ENCODE data around the gene HSD17B13. TPM values are rescaled to one million over a fixed set of nuclear protein-coding genes. Genes with fewer than 3 reads are reported as not detected.
"Not testable (repeated sequence)": the region's sequence is repeated elsewhere in the genome, so short reads cannot be mapped to it uniquely, and the experiment has no call there.

The HSD17B13 gene
- total and polyA plus RNA-seq, 2 donors, result 0.14 to 0.43 TPM

DNA sequence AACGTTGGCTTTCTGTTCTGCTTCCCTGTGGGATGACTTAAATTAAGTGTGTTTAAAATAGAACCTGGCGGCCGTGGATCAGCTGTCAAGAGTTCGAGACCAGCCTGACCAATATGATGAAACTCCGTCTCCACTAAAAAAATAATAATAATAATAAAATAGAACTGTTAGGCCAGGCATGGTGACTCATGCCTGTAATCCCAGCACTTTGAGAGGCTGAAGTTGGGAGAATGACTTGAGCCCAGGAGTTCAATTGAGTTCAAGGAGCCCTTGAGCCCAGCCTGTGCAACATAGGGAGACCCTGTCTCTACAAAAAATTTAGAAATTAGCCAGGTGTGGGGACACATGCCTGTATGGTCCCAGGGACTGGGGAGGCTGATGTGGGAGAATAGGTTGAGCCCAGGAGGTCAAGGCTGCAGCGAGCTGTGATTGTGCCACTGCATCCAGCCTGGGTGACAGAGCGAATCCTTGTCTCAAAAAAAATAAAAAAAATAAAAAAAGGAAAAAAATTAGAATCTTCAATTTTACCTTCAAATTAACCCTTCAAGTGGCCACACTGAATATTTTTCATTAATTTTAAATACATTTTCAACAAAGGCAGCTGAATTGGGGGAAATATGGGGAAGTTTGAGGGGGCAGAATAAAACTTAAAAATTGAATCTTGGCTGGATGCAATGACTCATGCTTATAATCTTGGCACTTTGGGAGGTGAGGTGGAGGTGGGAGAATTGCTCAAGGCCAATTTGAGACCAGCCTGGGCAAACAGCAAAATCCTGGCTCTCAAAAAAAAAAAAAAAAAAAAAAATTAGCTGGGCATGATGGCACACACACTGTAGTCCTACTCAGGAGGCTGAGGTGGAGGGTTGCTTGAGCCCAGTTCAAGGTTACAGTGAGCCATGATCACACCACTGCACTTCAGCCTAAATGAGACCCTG, 31.8 kb upstream of the HSD17B13 start:
- H3K27me3 ChIP-seq (ENCODE audit: control insufficient read depth in 2 of 2, insufficient read depth in 1 of 2, low read length in 1 of 2), result no peaks in the 10 kb centered on the region
- WGBS, result 87% methylated on average over 7 of the region's 7 CpGs
- H3K4me3 ChIP-seq (ENCODE audit: low read length in 2 of 2), result no peak overlapping the region
- H3K9me3 ChIP-seq (ENCODE audit: control insufficient read depth in 2 of 2, insufficient read depth in 1 of 2, low read length in 1 of 2), result no peaks in the 10 kb centered on the region
- H3K36me3 ChIP-seq (ENCODE audit: control insufficient read depth in 2 of 2, insufficient read depth in 2 of 2, low read length in 1 of 2), result peaks cover 10 to 14% of the 10 kb centered on the region in 2 donors
- no peaks in the 10 kb centered on the region for H3K4me1 ChIP-seq (ENCODE audit: control insufficient read depth in 2 of 2, insufficient read depth in 2 of 2, low read length in 2 of 2)
- no peak for DNase-seq (ENCODE audit: low read depth in 6 of 9, low spot score in 9 of 9)
- H3K27ac ChIP-seq (ENCODE audit: low read depth in 1 of 2, low read length in 1 of 2), result no peak overlapping the region

DNA sequence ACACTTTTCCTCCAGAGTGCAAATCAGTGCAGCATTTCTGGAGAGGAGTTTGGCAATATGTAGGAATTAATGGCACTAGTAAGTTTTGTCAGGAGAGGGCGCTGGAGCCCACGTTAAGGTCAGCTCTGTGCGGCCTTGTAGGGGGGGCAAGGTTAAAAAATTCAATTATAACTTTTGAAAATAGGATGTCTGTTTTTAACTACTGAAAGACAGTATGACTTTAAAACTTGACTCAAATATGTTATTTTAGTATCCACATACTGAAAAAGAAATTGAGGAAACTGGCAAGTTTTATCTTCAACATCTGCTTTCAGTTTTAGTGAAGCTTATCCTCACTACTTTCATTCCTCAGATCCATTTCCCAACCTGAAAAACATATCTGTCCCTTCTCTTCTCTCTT, 30.9 kb upstream of the HSD17B13 start:
- peak in 5 of 9 donors; percentile 2 to 45 (median 9) for DNase-seq (ENCODE audit: low read depth in 6 of 9, low spot score in 9 of 9)
- H3K27me3 ChIP-seq (ENCODE audit: control insufficient read depth in 2 of 2, insufficient read depth in 1 of 2, low read length in 1 of 2), result no peaks in the 10 kb centered on the region
- H3K27ac ChIP-seq (ENCODE audit: low read depth in 1 of 2, low read length in 1 of 2), result no peak overlapping the region
- peaks cover 7 to 11% of the 10 kb centered on the region in 2 donors for H3K36me3 ChIP-seq (ENCODE audit: control insufficient read depth in 2 of 2, insufficient read depth in 2 of 2, low read length in 1 of 2)
- no peaks in the 10 kb centered on the region for H3K4me1 ChIP-seq (ENCODE audit: control insufficient read depth in 2 of 2, insufficient read depth in 2 of 2, low read length in 2 of 2)
- H3K9me3 ChIP-seq (ENCODE audit: control insufficient read depth in 2 of 2, insufficient read depth in 1 of 2, low read length in 1 of 2), result no peaks in the 10 kb centered on the region
- WGBS, result 44% methylated on average over 3 of the region's 3 CpGs
- H3K4me3 ChIP-seq (ENCODE audit: low read length in 2 of 2), result no peak overlapping the region

DNA sequence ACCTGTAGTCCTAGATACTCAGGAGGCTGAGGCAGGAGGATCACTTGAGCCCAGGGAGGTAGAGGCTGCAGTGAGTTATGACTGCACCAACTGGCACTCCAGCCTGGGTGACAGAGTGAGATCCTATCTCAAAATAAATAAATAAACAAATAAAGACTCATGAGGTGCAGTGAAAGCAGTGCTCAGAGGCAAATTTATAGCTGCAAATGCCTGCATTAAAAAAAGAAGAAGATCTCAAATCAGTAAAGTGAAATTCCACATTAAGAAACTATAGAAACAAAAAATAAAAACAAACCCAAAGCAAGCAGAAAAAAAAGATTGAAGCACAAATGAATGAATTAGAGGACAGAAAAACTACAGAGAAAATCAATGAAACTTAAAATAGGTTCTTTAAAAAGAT, 22.5 kb upstream of the HSD17B13 start:
- DNase-seq (ENCODE audit: low read depth in 6 of 9, low spot score in 9 of 9), result no peak
- H3K36me3 ChIP-seq (ENCODE audit: control insufficient read depth in 2 of 2, insufficient read depth in 2 of 2, low read length in 1 of 2), result peaks cover 11 to 14% of the 10 kb centered on the region in 2 donors

DNA sequence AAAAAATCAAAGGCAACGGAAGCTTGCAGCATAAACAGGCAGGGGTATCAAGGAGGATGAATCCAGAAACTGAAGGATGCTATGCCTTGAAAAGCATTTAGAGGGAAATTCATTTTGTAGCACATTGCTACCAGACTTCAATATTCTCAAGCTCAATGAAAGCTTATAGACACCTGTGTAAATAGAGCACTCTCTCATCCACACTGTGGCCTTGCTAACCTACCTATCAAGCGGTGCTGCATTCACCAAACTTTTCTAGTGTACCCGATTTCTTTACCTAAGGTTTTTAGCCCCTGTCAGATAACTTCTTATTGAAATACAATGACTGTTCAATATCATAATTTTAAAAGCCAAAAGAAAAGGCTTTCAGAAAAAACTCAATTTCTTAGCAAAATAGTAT, 20.2 kb upstream of the HSD17B13 start:
- Histone ChIP-seq H3K27ac (ENCODE audit: low read depth in 1 of 2, low read length in 1 of 2) (no peak overlapping the region), H3K4me3 (ENCODE audit: low read length in 2 of 2) (no peak overlapping the region), H3K36me3 (ENCODE audit: control insufficient read depth in 2 of 2, insufficient read depth in 2 of 2, low read length in 1 of 2) (peaks cover 16 to 25% of the 10 kb centered on the region in 2 donors), H3K9me3 (ENCODE audit: control insufficient read depth in 2 of 2, insufficient read depth in 1 of 2, low read length in 1 of 2) (no peaks in the 10 kb centered on the region), H3K4me1 (ENCODE audit: control insufficient read depth in 2 of 2, insufficient read depth in 2 of 2, low read length in 2 of 2) (no peaks in the 10 kb centered on the region), H3K27me3 (ENCODE audit: control insufficient read depth in 2 of 2, insufficient read depth in 1 of 2, low read length in 1 of 2) (no peaks in the 10 kb centered on the region)
- WGBS, result 97% methylated on average over 3 of the region's 3 CpGs
- DNase-seq (ENCODE audit: low read depth in 6 of 9, low spot score in 9 of 9), result no peak

More for the DNA sequence above, 22.5 kb upstream of the HSD17B13 start:
- no peak overlapping the region for H3K27ac ChIP-seq (ENCODE audit: low read depth in 1 of 2, low read length in 1 of 2)
- no peaks in the 10 kb centered on the region for H3K9me3 ChIP-seq (ENCODE audit: control insufficient read depth in 2 of 2, insufficient read depth in 1 of 2, low read length in 1 of 2)
- no peak overlapping the region for H3K4me3 ChIP-seq (ENCODE audit: low read length in 2 of 2)
- no peaks in the 10 kb centered on the region for H3K4me1 ChIP-seq (ENCODE audit: control insufficient read depth in 2 of 2, insufficient read depth in 2 of 2, low read length in 2 of 2)
- no peaks in the 10 kb centered on the region for H3K27me3 ChIP-seq (ENCODE audit: control insufficient read depth in 2 of 2, insufficient read depth in 1 of 2, low read length in 1 of 2)

DNA sequence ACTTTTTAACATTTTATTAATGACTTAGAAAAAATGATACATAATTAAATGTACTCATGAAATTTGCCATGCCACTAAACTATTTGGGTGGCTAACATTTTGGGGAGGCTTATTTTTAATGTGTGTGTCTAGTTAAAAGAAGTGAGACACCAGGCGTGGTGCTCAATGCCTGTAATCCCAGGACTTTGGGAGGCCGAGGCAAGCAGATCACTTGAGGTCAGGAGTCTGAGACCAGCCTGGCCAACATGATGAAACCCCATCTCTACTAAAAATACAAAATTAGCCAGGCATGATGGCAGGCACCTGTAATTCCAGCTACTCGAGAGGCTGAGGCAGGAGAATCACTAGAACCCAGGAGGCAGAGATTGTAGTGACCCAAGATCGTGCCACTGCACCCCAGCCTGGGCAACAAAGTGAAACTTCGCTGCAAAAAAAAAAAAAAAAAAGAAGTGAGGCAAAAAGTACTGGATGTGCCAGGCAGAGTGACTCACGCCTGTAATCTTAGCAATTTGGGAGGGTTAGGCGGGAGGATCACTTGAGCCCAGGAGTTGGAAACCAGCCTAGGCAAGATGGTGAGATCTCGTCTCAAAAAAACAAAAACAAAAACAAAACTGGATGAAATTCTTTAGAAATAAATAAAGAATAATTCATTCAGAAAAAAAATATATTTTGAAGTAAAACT, 19.4 kb upstream of the HSD17B13 start:
- H3K4me1 ChIP-seq (ENCODE audit: control insufficient read depth in 2 of 2, insufficient read depth in 2 of 2, low read length in 2 of 2); DNase-seq (ENCODE audit: low read depth in 6 of 9, low spot score in 9 of 9); H3K27ac ChIP-seq (ENCODE audit: low read depth in 1 of 2, low read length in 1 of 2); H3K9me3 ChIP-seq (ENCODE audit: control insufficient read depth in 2 of 2, insufficient read depth in 1 of 2, low read length in 1 of 2); H3K27me3 ChIP-seq (ENCODE audit: control insufficient read depth in 2 of 2, insufficient read depth in 1 of 2, low read length in 1 of 2); H3K4me3 ChIP-seq (ENCODE audit: low read length in 2 of 2): not testable (repeated sequence)
- WGBS, result 90% methylated on average over 8 of the region's 8 CpGs
- peaks cover 16 to 25% of the 10 kb centered on the region in 2 donors for H3K36me3 ChIP-seq (ENCODE audit: control insufficient read depth in 2 of 2, insufficient read depth in 2 of 2, low read length in 1 of 2)

DNA sequence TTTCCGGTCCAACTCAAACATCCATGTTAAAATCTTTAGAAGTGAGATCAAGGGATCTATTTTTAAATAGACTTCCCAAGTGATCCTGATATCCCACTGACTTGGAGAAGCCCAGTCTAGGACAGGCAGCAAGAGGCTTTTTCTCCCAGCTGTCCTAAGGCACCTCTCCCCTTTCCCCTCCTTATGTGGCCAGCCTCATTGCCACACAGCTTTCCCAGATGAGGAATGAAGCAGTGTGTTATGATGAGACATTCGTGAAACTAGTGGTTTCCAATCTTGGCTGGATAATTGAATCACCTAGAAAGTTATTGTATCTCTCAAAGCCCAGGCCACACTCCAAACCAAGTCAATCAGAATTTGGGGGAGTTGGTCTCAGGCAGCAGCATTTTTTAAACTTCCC, 16.8 kb upstream of the HSD17B13 start:
- Histone ChIP-seq H3K4me3 (ENCODE audit: low read length in 2 of 2) (no peak overlapping the region), H3K27me3 (ENCODE audit: control insufficient read depth in 2 of 2, insufficient read depth in 1 of 2, low read length in 1 of 2) (no peaks in the 10 kb centered on the region), H3K36me3 (ENCODE audit: control insufficient read depth in 2 of 2, insufficient read depth in 2 of 2, low read length in 1 of 2) (peaks cover 14 to 18% of the 10 kb centered on the region in 2 donors), H3K27ac (ENCODE audit: low read depth in 1 of 2, low read length in 1 of 2) (no peak overlapping the region), H3K4me1 (ENCODE audit: control insufficient read depth in 2 of 2, insufficient read depth in 2 of 2, low read length in 2 of 2) (no peaks in the 10 kb centered on the region), H3K9me3 (ENCODE audit: control insufficient read depth in 2 of 2, insufficient read depth in 1 of 2, low read length in 1 of 2) (peaks cover 0 to 2% of the 10 kb centered on the region in 2 donors)
- no peak for DNase-seq (ENCODE audit: low read depth in 6 of 9, low spot score in 9 of 9)
- WGBS, result 98% methylated on average over 2 of the region's 2 CpGs

DNA sequence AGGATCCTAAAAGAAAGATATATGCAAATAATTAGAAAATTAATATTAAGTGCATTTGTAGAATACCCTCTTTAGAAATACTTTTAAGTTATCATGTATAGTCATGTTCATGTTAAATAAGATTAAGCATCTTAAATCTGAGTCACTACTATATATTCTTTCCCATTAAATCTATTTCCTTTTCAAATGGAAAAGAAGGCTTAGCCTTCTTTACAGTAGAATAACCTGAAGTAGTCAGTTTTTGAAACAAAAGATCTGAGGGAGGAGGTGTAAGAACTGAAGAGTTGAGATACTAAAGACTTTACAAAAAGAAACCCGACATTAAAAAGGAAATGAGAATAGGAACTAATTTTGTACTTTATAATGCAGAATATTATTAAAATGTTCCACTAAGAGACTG, 14.7 kb upstream of the HSD17B13 start:
- Histone ChIP-seq H3K9me3 (ENCODE audit: control insufficient read depth in 2 of 2, insufficient read depth in 1 of 2, low read length in 1 of 2) (peaks cover 1 to 10% of the 10 kb centered on the region in 2 donors), H3K4me1 (ENCODE audit: control insufficient read depth in 2 of 2, insufficient read depth in 2 of 2, low read length in 2 of 2) (no peaks in the 10 kb centered on the region), H3K27me3 (ENCODE audit: control insufficient read depth in 2 of 2, insufficient read depth in 1 of 2, low read length in 1 of 2) (no peaks in the 10 kb centered on the region), H3K4me3 (ENCODE audit: low read length in 2 of 2) (no peak overlapping the region), H3K27ac (ENCODE audit: low read depth in 1 of 2, low read length in 1 of 2) (no peak overlapping the region), H3K36me3 (ENCODE audit: control insufficient read depth in 2 of 2, insufficient read depth in 2 of 2, low read length in 1 of 2) (peaks cover 14 to 18% of the 10 kb centered on the region in 2 donors)
- DNase-seq (ENCODE audit: low read depth in 6 of 9, low spot score in 9 of 9), result no peak
- WGBS, result 83% methylated on average over 1 of the region's 1 CpG

DNA sequence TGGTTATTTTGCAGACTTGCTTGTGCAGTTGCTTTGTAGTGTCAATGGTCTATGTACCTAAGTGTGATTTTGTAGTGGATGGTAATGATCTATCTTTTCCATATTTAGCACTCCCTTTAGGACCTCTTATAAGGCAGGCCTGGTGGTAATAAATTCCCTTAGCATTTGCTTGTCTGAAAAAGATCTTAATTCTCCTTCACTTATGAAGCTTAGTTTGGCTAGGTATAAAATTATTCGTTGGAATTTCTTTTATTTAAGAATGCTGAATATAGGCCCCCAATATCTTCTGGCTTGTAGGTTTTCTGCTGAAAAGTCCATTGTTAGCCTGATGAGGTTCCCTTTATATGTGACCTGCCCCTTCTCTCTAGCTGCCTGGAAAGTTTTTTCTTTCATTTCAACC, 10.6 kb upstream of the HSD17B13 start:
- no peaks in the 10 kb centered on the region for H3K27me3 ChIP-seq (ENCODE audit: control insufficient read depth in 2 of 2, insufficient read depth in 1 of 2, low read length in 1 of 2)
- H3K4me3 ChIP-seq (ENCODE audit: low read length in 2 of 2), result no peak overlapping the region
- H3K27ac ChIP-seq (ENCODE audit: low read depth in 1 of 2, low read length in 1 of 2), result no peak overlapping the region
- H3K36me3 ChIP-seq (ENCODE audit: control insufficient read depth in 2 of 2, insufficient read depth in 2 of 2, low read length in 1 of 2), result peaks cover 3% of the 10 kb centered on the region in 2 donors
- WGBS, result 98% methylated on average over 1 of the region's 1 CpG
- DNase-seq (ENCODE audit: low read depth in 6 of 9, low spot score in 9 of 9), result no peak
- peaks cover 1 to 10% of the 10 kb centered on the region in 2 donors for H3K9me3 ChIP-seq (ENCODE audit: control insufficient read depth in 2 of 2, insufficient read depth in 1 of 2, low read length in 1 of 2)
- H3K4me1 ChIP-seq (ENCODE audit: control insufficient read depth in 2 of 2, insufficient read depth in 2 of 2, low read length in 2 of 2), result no peaks in the 10 kb centered on the region

DNA sequence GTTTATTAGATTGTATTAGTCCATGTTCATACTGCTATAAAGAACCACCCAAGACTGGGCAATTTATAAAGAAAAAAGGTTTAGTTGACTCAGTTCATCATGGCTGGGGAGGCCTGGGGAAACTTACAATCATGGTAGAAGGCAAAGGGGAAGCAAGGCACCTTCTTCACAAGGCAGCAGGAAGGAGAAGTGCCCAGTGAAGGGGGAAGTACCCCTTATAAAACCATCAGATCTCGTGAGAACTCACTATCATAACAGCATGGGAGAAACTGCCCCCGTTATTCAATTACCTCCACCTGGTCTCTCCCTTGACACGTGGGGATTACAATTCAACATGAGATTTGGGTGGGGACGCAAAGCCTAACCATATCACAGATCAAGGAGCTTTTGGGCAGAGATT, 8.1 kb upstream of the HSD17B13 start:
- no peak for DNase-seq (ENCODE audit: low read depth in 6 of 9, low spot score in 9 of 9)
- no peaks in the 10 kb centered on the region for H3K4me1 ChIP-seq (ENCODE audit: control insufficient read depth in 2 of 2, insufficient read depth in 2 of 2, low read length in 2 of 2)
- H3K4me3 ChIP-seq (ENCODE audit: low read length in 2 of 2), result no peak overlapping the region
- H3K9me3 ChIP-seq (ENCODE audit: control insufficient read depth in 2 of 2, insufficient read depth in 1 of 2, low read length in 1 of 2), result peaks cover 1 to 10% of the 10 kb centered on the region in 2 donors
- peaks cover 0 to under 1% of the 10 kb centered on the region in 2 donors for H3K36me3 ChIP-seq (ENCODE audit: control insufficient read depth in 2 of 2, insufficient read depth in 2 of 2, low read length in 1 of 2)
- no peaks in the 10 kb centered on the region for H3K27me3 ChIP-seq (ENCODE audit: control insufficient read depth in 2 of 2, insufficient read depth in 1 of 2, low read length in 1 of 2)
- no peak overlapping the region for H3K27ac ChIP-seq (ENCODE audit: low read depth in 1 of 2, low read length in 1 of 2)
- 93% methylated on average over 4 of the region's 4 CpGs for WGBS
